Smooth muscle cell (in vitro differentiated cells): ENCODE data around the gene HERC4. TPM values are rescaled to one million over a fixed set of nuclear protein-coding genes. Genes with fewer than 3 reads are reported as not detected.

Experiments used
- DNase-seq: peaks from one replicate; lab custom pipeline; 2025; ENCODE audit not compliant: unreplicated experiment; lab: John Stamatoyannopoulos, UW
- H2AFZ ChIP-seq: fragments of 200-600 bp; sonication (generic); 2 replicates; pipeline ENCODE4 v1.6.0; 2016; ENCODE audit warnings: antibody characterized with exemption, low read depth, mild to moderate bottlenecking
- H3F3A ChIP-seq: fragments of 200-600 bp; sonication (generic); 2 replicates; pipeline ENCODE4 v1.6.0; 2017; ENCODE audit warnings: antibody characterized with exemption, low read depth
- H3K27ac ChIP-seq: fragments of 200-600 bp; sonication (generic); 2 replicates; pipeline ENCODE4 v1.5.1; 2016; ENCODE audit warnings: low read depth, mild to moderate bottlenecking
- H3K27me3 ChIP-seq: fragments of 200-600 bp; sonication (generic); 2 replicates; pipeline ENCODE4 v1.6.1; 2016; ENCODE audit warnings: low read depth, mild to moderate bottlenecking
- H3K36me3 ChIP-seq: fragments of 200-600 bp; sonication (generic); 2 replicates; pipeline ENCODE4 v1.5.1; 2016; ENCODE audit warnings: low read depth
- H3K4me1 ChIP-seq: fragments of 200-600 bp; sonication (generic); 2 replicates; pipeline ENCODE4 v1.5.1; 2016; ENCODE audit warnings: low read depth
- H3K4me2 ChIP-seq: fragments of 200-600 bp; sonication (generic); 2 replicates; pipeline ENCODE4 v1.6.0; 2016; ENCODE audit warnings: mild to moderate bottlenecking
- H3K4me3 ChIP-seq: fragments of 200-600 bp; sonication (generic); 2 replicates; pipeline ENCODE4 v1.5.1; 2016; ENCODE audit warnings: mild to moderate bottlenecking
- H3K79me2 ChIP-seq: fragments of 200-600 bp; sonication (generic); 2 replicates; pipeline ENCODE4 v1.6.0; 2016; ENCODE audit warnings: low read depth, mild to moderate bottlenecking
- H3K9ac ChIP-seq: fragments of 200-600 bp; sonication (generic); 2 replicates; pipeline ENCODE4 v1.6.0; 2016; ENCODE audit warnings: low read depth
- H3K9me3 ChIP-seq: fragments of 200-600 bp; sonication (generic); replicated peaks from 2 replicates; pipeline ENCODE4 v1.5.1; 2016; ENCODE audit warnings: low read depth
- H4K20me1 ChIP-seq: fragments of 200-600 bp; sonication (generic); 2 replicates; pipeline ENCODE4 v1.6.0; 2016; ENCODE audit warnings: low read depth
- CTCF ChIP-seq: fragments of 200-600 bp; sonication (generic); IDR thresholded peaks from 2 replicates; pipeline ENCODE4 v1.5.1; 2017; ENCODE audit warnings: borderline replicate concordance, mild to moderate bottlenecking, antibody characterized with exemption; ENCODE audit not compliant: insufficient read depth, poor library complexity, severe bottlenecking
- WGBS: methylation state at CpG from one replicate; pipeline ENCODE4 v1.1.7; 2016; ENCODE audit warnings: low lambda C conversion rate; 5-methylcytosine and 5-hydroxymethylcytosine counted together
- polyA plus RNA-seq: library from polyadenylated mRNA; unstranded; fragments of >200 nt; fragmentation: Nextera tagmentation; extraction: Ambion mirVana; gene quantifications from 2 replicates; pipeline ENCODE4 v1.2.1, GENCODE V29; 2016
- total RNA-seq: library from RNA; depleted of rRNA; stranded (reverse); fragments of >200 nt; gene quantifications from 2 replicates; pipeline ENCODE4 v1.2.3, GENCODE V29; 2014

Gene HERC4
- total and polyA plus RNA-seq, 2 experiments from 2014 or later = 19.5 to 41.2 TPM

GRCh38 chr10:68121020-68121743 is 46.1 kb upstream of the HERC4 start:
- no peaks in the 10 kb centered on the region for H3K36me3 ChIP-seq
- no peak overlapping the region for H3K9ac ChIP-seq
- H3K4me3 ChIP-seq = no peak overlapping the region
- 90% methylated on average over 15 of the region's 15 CpGs for WGBS
- no peak for TF ChIP-seq CTCF
- H3K27ac ChIP-seq = no peak overlapping the region
- peak overlapping the region; percentile 43 for H3K4me2 ChIP-seq
- H4K20me1 ChIP-seq = no peaks in the 10 kb centered on the region
- H3F3A ChIP-seq = no peaks in the 10 kb centered on the region
- H3K27me3 ChIP-seq = no peaks in the 10 kb centered on the region
- H3K79me2 ChIP-seq = no peaks in the 10 kb centered on the region
- no peaks in the 10 kb centered on the region for H3K9me3 ChIP-seq
- DNase-seq = no peak
- H2AFZ ChIP-seq = no peak overlapping the region
- no peaks in the 10 kb centered on the region for H3K4me1 ChIP-seq

GRCh38 chr10:68118657-68119056 is 43.6 kb upstream of the HERC4 start:
- Histone ChIP-seq H3F3A (no peaks in the 10 kb centered on the region), H3K36me3 (no peaks in the 10 kb centered on the region), H3K9me3 (no peaks in the 10 kb centered on the region), H3K27ac (no peak overlapping the region), H3K4me3 (no peak overlapping the region), H3K4me2 (no peak overlapping the region), H4K20me1 (no peaks in the 10 kb centered on the region), H3K9ac (no peak overlapping the region), H3K4me1 (no peaks in the 10 kb centered on the region), H3K79me2 (no peaks in the 10 kb centered on the region), H3K27me3 (no peaks in the 10 kb centered on the region), H2AFZ (no peak overlapping the region)
- no peak for TF ChIP-seq CTCF
- no peak for DNase-seq
- 86% methylated on average over 3 of the region's 3 CpGs for WGBS

GRCh38 chr10:68112837-68113236 is 37.8 kb upstream of the HERC4 start:
- no peaks in the 10 kb centered on the region for H4K20me1 ChIP-seq
- H3K4me1 ChIP-seq = no peaks in the 10 kb centered on the region
- no peak for TF ChIP-seq CTCF
- no peaks in the 10 kb centered on the region for H3F3A ChIP-seq
- H3K9ac ChIP-seq = no peak overlapping the region
- no peak overlapping the region for H3K27ac ChIP-seq
- H3K79me2 ChIP-seq = no peaks in the 10 kb centered on the region
- H3K27me3 ChIP-seq = no peaks in the 10 kb centered on the region
- no peaks in the 10 kb centered on the region for H3K9me3 ChIP-seq
- H3K4me2 ChIP-seq = no peak overlapping the region
- H3K36me3 ChIP-seq = no peaks in the 10 kb centered on the region
- H2AFZ ChIP-seq = no peak overlapping the region
- 97% methylated on average over 1 of the region's 1 CpG for WGBS
- no peak overlapping the region for H3K4me3 ChIP-seq
- no peak for DNase-seq

GRCh38 chr10:68111584-68111983 is 36.5 kb upstream of the HERC4 start:
- Histone ChIP-seq H3K79me2 (no peaks in the 10 kb centered on the region), H3K9me3 (no peaks in the 10 kb centered on the region), H4K20me1 (no peaks in the 10 kb centered on the region), H3F3A (no peaks in the 10 kb centered on the region), H3K27me3 (no peaks in the 10 kb centered on the region), H3K4me1 (no peaks in the 10 kb centered on the region), H3K27ac (no peak overlapping the region), H3K9ac (no peak overlapping the region), H3K36me3 (no peaks in the 10 kb centered on the region), H3K4me2 (no peak overlapping the region), H3K4me3 (no peak overlapping the region), H2AFZ (no peak overlapping the region)
- DNase-seq = no peak
- 88% methylated on average over 2 of the region's 2 CpGs for WGBS
- TF ChIP-seq CTCF = no peak
